BE2C (cell line): ENCODE data around the gene ACADS.

Experiments used
- DNase-seq: peaks from one replicate; pipeline ENCODE4 v3.0.0-alpha.2; 2020
- H3K27me3 ChIP-seq: fragments of 250-450 bp; sonication (Bioruptor Pico); 2 replicates; pipeline ENCODE4 v1.5.1; 2020; ENCODE audit warnings: mild to moderate bottlenecking
- H3K36me3 ChIP-seq: fragments of 250-450 bp; sonication (Bioruptor Pico); 2 replicates; pipeline ENCODE4 v1.5.1; 2020; ENCODE audit warnings: mild to moderate bottlenecking
- H3K4me1 ChIP-seq: fragments of 250-450 bp; sonication (Bioruptor Pico); 2 replicates; pipeline ENCODE4 v1.5.1; 2020
- H3K4me3 ChIP-seq: 2 replicates; pipeline ENCODE4 v1.5.1; 2011; ENCODE audit warnings: low read depth, low read length
- H3K9me3 ChIP-seq: fragments of 250-450 bp; sonication (Bioruptor Pico); 2 replicates; pipeline ENCODE4 v1.5.1; 2020
- TF ChIP-seq, protein P1 (sequence below): IDR thresholded peaks from 2 replicates; pipeline ENCODE4 v1.5.1; 2012; ENCODE audit warnings: mild to moderate bottlenecking, low read depth, low read length

The ACADS gene

DNA sequence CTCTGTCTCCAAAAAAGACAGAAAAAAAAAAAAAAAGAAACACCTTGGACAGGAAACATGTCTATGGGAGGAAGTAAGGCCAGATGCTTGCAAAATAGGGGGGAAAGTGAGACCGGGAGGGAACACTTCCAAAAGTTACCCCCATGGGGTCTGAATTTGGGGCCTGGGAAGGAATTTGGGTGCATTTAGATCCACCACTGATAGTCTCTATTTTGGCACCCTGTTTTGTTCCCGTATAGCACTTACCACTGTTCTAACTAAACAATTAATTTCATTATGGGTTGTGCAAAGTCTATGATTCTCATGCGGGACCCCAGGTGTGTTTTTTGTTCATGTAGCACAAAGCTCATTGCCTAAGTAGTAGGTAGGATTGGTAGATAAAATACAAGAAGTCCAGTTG, 40.1 kb upstream of the ACADS start:
- no peaks in the 10 kb centered on the region for H3K36me3 ChIP-seq
- no peaks in the 10 kb centered on the region for H3K4me1 ChIP-seq
- peak overlapping the region; percentile 95 for H3K4me3 ChIP-seq
- TF ChIP-seq, protein P1, sequence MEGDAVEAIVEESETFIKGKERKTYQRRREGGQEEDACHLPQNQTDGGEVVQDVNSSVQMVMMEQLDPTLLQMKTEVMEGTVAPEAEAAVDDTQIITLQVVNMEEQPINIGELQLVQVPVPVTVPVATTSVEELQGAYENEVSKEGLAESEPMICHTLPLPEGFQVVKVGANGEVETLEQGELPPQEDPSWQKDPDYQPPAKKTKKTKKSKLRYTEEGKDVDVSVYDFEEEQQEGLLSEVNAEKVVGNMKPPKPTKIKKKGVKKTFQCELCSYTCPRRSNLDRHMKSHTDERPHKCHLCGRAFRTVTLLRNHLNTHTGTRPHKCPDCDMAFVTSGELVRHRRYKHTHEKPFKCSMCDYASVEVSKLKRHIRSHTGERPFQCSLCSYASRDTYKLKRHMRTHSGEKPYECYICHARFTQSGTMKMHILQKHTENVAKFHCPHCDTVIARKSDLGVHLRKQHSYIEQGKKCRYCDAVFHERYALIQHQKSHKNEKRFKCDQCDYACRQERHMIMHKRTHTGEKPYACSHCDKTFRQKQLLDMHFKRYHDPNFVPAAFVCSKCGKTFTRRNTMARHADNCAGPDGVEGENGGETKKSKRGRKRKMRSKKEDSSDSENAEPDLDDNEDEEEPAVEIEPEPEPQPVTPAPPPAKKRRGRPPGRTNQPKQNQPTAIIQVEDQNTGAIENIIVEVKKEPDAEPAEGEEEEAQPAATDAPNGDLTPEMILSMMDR = no peak
- H3K9me3 ChIP-seq = no peaks in the 10 kb centered on the region
- no peak for DNase-seq
- no peaks in the 10 kb centered on the region for H3K27me3 ChIP-seq

DNA sequence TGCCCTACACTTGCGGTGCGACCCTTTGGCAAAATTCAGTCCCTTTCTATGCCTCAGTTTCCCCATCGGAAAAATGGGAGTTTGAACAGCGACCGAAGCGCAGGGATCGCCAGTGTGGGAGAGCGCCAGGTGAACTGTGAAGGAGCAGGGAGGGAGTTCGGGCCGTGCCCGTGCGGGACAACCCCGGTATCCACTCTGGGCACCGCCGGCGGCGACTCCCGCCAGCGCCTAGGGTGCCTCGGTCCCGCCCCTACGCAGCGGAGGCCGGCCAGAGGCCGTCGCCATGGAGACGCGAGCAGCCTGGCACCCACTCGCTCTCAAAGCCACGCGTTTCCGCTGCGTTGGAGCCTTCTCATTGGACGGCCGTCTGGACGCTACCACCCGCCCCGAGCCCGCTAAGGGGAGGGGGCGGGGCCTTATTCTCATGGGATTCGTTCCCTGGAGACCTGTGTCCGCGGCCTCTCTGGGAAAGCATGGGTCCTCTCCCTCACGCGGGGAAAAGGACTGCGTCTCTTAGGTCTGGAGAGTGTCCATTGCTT, 39.4 kb upstream of the ACADS start:
- Histone ChIP-seq H3K9me3 (no peaks in the 10 kb centered on the region), H3K27me3 (no peaks in the 10 kb centered on the region), H3K4me1 (no peaks in the 10 kb centered on the region), H3K4me3 (peak overlapping the region; percentile 95), H3K36me3 (no peaks in the 10 kb centered on the region)
- TF ChIP-seq, protein P1 = no peak
- peak; percentile 99 for DNase-seq

DNA sequence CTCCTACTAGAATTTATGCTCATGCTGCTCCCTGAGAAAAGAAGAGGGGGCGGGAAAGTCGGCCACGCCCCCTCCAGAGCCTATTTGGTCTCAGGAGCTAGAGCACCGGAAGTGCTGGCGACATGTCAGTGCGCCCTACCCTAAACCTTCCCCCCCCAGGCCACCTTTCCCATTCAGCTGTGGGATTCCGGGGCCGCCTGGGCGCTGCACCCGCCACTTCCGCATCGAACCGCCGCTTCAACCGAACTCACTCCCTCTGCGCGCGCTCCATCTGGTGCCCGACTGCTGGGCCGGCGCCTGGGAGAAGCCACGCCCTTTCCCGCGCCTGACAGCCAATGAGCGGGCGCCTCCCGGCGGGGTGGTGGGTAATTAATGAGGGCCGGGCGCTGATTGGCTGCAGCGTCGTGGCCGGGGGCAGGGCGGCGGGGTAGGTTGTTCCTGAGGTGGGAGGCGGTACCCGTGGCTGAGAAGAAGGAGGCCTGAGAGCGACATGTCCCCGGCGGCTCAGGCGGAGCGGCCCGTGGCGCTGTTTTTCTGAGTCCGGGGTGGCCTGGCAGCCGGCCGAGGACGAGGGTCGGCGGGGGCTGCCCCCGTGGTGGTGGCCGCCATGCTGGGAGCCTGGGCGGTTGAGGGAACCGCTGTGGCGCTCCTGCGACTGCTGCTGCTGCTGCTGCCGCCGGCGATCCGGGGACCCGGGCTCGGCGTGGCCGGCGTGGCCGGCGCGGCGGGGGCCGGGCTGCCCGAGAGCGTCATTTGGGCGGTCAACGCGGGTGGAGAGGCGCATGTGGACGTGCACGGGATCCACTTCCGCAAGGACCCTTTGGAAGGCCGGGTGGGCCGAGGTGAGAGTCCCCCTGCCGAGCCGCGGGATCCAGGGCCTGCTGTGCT, 38.7 kb upstream of the ACADS start, which contains the start of gene MLEC:
Gene MLEC, plus strand, starts transcription at position 460 of the 888 bp plus-strand sequence. Its CDS starts 148 bp downstream, at position 608.
- no peaks in the 10 kb centered on the region for H3K36me3 ChIP-seq
- no peaks in the 10 kb centered on the region for H3K4me1 ChIP-seq

DNA sequence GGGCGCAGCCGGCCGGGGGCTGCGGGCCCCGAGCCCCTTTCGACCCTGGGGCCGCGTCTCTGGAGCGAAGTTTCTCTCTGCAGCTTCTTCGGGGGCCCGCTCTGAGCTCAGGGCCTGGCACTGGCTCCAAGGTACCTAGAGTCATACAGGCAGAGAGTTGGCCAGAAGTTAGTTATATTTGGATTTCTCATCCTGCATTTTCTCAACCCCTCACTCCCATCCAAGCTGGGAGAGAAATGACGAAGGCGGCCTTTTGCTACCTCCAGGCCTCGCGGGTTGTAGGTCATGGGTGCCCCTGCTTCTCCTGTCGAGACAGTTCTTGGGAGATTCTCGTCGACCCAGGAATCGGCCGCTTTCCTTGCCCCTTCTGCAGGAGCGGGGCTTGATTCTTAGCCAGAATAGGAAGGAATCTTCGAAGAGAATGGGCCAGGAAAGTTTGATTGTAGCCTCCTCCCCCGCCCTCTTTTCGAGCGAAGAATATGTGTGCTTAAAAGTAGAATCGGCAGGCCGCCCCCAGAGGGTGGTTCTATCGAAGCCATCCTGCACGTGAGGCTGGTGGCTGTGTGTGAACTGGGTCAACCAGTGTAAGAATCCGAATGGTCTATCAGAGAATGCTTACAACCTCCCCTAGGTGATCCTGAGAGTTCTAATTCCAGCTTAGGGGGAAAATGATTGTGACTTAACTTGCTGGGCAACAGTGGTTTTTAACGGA, 37.9 kb upstream of the ACADS start:
- peak overlapping the region; percentile 95 for H3K4me3 ChIP-seq
- H3K9me3 ChIP-seq = no peaks in the 10 kb centered on the region
- peaks cover 4% of the 10 kb centered on the region; the same call in 1 of the 2 replicates for H3K36me3 ChIP-seq
- no peaks in the 10 kb centered on the region for H3K4me1 ChIP-seq
- TF ChIP-seq, protein P1 = no peak
- peak; percentile 28 for DNase-seq
- H3K27me3 ChIP-seq = no peaks in the 10 kb centered on the region

More for the DNA sequence above, 38.7 kb upstream of the ACADS start, which contains the start of gene MLEC:
- no peaks in the 10 kb centered on the region for H3K27me3 ChIP-seq
- peak; percentile 99 for DNase-seq
- peak within 1 kb of the TSS; percentile 95 for H3K4me3 ChIP-seq
- H3K9me3 ChIP-seq = no peaks in the 10 kb centered on the region
- TF ChIP-seq, protein P1 = no peak

DNA sequence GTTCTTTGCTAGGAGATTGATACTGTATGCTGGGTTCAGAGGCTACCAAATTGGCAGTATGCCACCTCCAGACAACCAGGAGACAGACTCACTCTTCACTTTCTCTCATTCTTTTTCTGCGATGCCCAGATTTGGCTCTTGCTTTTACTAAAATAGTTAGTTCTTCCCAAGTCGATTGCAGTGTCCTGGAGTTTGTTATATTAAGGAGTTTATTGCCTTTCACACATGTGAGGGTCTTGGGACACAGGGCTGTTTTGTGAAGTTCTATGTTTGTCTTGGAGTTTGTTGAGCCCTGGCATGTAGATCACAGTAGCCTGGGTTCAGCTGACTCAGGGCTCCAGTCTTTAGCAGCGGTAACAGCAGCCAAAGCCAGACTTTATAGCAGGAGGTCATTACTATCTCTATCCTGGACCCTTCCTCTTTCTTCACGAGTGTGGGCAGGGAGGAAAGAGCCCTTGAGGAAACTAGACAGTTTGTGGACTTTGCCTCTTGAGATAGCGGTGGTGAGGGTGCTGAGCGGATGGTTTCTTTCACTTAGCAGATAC, 37.0 kb upstream of the ACADS start:
- no peaks in the 10 kb centered on the region for H3K4me1 ChIP-seq
- TF ChIP-seq, protein P1 = no peak
- DNase-seq = peak; percentile 23

More for the DNA sequence above, 37.0 kb upstream of the ACADS start:
- Histone ChIP-seq H3K4me3 (peak overlapping the region; percentile 95), H3K9me3 (no peaks in the 10 kb centered on the region), H3K36me3 (peaks cover 6% of the 10 kb centered on the region), H3K27me3 (no peaks in the 10 kb centered on the region)
